Limb (tissue), 2 donors: ENCODE measurements around the gene CCDC54.
"Not testable (repeated sequence)": the region's sequence is repeated elsewhere in the genome, so short reads cannot be mapped to it uniquely, and the experiment has no call there.

Experiments used
- DNase-seq, 2 donors: peaks; one replicate each; pipeline ENCODE4 v3.0.0-alpha.2; 2016; ENCODE audit errors: extremely low spot score in 2 of 2

Gene CCDC54

DNA sequence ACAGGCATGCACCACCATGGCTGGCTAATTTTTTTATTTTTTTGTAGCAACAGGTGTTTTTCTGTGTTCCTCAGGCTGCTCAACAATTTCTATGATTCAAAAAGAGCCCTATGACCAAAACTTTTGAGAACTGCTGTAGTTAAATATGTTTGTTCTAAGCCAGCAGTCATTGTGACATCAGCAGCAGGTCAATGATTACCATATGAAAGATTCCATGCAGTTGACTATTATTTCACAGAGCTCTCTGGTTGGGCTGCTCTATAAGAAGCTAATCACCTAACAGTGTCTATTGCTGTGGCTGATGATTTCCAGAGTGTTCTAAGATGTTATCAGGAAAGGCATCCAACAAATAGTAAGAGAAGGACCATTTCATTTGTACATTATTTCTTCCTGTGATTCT lies at the start of gene CCDC54:
CCDC54 (plus strand) TSS at position 289 of the 400 bp plus-strand sequence. CDS start 149 bp downstream, outside the sequence.
- no peak for DNase-seq

- no peak for DNase-seq
These were observed 49.2 kb upstream of the CCDC54 start for GRCh38 chr3:107328069-107328468.

GRCh38 chr3:107329088-107329487 lies 48.2 kb upstream of the CCDC54 start:
- no peak for DNase-seq

GRCh38 chr3:107339690-107340089 lies 37.5 kb upstream of the CCDC54 start:
- DNase-seq, result not testable (repeated sequence)

DNA sequence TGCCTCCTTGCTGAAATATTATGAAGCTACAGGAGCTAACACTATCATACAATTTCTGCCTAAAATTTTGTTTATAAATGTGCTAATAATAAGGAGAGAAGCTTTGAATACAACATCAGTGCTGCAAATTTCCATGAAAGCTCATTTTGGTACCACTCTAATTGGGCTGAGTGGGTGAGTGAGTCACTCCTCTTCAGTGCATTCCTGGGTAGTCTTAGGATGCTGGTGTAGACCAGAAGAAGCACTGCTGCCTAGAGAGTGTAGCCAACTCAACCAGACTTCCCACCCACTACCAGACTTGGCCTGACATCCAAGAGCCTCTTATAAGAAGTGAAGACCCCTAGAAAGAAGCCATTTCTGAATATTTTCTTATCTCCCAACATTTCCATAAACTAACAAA lies 32.5 kb upstream of the CCDC54 start:
- no peak for DNase-seq

- no peak for DNase-seq
These were observed 31.3 kb upstream of the CCDC54 start for GRCh38 chr3:107345822-107346405.

DNA sequence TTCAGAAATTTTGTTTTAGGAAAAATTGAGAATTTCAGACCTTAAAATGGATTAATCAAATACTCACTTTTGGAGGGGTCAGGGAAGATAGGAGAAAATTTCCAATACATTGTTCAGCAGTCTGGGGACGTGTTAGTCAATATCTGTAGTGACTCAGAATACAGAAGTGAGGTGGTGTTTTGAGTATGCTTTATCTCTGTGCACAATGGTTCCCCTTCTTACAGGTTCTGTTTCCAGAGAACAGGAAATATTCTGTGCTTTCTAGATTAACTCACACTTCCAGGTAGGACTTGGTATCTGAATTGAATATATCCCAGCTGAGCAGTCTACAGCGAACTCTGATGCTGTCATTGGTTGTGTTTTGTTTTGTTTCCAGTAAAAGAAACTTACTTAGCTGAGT lies 30.7 kb upstream of the CCDC54 start:
- no peak for DNase-seq

DNA sequence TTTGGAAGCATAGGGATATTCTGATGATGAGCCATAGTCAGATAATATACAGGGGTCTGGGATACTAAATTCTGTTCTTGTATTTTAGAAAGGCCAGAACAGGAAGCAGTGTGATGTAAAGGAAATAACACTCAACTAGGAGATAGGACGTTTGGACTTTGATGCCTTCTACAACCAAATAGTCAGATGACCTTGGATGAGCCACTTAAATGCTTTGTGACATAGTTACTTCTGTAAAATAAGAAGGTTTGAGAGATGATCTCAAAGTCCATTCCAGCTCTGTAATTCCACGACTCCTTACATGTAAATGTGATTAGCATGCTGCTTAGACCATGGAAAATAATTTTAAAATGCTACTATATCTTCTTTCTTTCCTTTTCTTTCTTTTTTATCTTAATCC lies 29.5 kb upstream of the CCDC54 start:
- no peak for DNase-seq

DNA sequence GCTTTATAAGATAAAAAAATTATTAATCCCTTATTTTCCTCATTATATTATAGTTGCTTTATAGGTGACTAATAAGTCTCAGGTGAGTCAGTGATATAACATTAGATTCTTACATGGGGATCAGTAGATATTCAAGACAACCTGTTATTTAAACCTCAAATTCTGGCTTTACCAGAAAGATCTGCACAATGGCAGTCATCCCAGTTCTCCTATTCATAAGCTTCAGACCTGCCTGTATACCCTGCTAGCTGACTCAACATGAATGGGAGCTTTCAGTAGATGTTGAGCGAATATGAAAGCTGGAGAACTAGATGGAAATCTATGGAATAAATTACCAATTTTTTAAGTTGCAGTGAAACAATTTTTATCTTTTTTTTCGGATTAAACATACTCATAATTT lies 20.5 kb upstream of the CCDC54 start:
- DNase-seq, result no peak

- DNase-seq, result no peak
These were observed 15.6 kb upstream of the CCDC54 start for GRCh38 chr3:107361633-107362032.

- no peak for DNase-seq
These were observed 12.2 kb upstream of the CCDC54 start for GRCh38 chr3:107365051-107365450.

- no peak for DNase-seq
These were observed 10.5 kb upstream of the CCDC54 start for GRCh38 chr3:107366766-107367165.

- DNase-seq, result no peak
These were observed 9.9 kb upstream of the CCDC54 start for GRCh38 chr3:107367353-107367752.

DNA sequence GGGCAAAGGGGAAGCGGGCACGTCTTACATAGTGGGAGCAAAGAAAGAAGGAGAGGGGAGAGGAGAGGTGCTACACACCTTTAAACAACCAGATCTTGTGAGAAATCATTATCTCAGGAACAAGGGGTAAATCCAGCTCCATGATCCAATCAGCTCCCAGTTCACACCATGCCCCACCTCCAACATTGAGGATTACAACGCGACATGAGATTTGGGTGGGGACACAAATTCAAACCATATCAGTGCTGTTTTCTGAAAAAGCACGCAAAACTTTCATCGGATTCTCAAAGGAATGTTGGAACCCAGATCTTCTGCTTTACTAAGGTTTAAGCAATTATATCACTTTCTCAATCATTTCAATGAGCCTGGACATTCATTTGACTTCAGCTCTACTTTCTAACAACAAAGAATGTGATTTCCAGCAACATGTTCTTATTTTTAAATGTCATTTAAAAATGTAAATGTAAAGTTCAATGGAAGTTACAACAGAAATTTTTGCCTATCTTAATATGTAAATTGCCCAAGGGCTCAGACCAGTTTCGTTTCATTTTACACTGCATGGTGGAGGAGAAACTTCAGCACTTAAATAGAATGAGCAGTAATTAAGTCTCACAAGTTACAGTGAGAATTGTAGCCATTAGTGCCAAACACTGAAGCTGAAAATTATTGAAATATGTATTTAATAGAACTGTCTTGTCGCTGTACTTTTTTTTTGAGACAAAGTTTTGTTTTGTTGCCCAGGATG lies 8.4 kb upstream of the CCDC54 start:
- no peak for DNase-seq

GRCh38 chr3:107369791-107370190 lies 7.4 kb upstream of the CCDC54 start:
- DNase-seq, result peak in 1 of 2 donors; percentile 12

GRCh38 chr3:107370907-107371306 lies 6.3 kb upstream of the CCDC54 start:
- DNase-seq, result no peak

DNA sequence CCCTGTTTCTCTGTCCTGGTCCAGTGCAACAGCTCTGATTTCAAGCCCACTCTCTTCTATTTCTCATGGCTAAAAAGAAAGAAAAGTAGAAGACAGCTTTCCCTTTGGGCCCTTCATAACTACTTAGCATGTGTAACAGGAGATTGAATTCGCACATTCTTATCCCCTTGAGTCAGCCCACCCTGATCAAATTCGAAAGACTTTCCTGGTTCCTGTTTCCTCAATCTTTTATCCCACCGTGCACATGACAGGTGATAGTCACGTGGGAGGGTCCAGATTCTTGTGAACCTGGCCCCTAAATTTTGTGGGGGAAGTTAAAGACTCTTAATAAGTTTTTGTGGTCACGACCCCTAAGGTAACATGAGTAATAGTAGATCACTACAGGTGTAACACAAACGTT lies 4.7 kb upstream of the CCDC54 start:
- DNase-seq, result no peak

- DNase-seq, result no peak
These were observed 3.3 kb upstream of the CCDC54 start for GRCh38 chr3:107373896-107374295.

DNA sequence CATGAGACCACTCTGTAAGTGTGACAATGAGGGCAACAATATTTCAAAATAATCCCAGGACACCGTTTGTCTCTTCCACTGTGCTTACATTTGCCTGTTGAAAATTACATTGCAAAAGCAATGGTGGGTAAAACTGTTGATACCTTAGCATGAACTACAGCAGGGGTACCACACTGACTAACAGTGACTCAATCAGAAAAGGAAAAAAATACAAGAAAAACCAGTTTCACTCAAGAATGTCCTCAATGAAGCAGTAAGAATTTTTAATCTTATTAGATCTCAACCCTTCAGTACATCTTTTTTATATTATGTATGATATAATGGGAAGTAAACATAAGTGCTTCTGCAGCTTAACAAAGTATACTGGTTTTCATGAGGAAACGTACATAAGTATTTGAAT lies 1.6 kb upstream of the CCDC54 start:
- no peak for DNase-seq

- no peak for DNase-seq
These were observed 5.4 kb downstream of the CCDC54 start for GRCh38 chr3:107382631-107383030.

DNA sequence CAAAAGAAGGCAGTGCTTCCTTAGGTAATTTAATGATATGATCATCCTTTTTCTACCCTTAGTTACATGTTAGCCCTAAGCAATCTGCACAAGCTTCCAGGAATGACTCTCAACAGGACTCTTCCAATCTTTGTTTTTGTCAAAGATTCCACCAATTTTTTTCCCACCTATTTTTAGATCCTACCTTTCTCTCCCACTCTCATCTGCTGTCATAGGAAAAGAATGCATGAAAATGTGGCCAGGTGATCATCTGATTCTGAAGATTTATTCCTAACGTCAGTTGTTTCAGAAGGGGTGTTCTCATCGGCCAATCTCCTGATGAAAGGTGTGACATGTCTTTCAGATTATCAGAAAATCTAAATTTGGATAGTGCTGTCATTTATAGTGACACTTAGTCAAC lies 7.2 kb downstream of the CCDC54 start:
- DNase-seq, result no peak

DNA sequence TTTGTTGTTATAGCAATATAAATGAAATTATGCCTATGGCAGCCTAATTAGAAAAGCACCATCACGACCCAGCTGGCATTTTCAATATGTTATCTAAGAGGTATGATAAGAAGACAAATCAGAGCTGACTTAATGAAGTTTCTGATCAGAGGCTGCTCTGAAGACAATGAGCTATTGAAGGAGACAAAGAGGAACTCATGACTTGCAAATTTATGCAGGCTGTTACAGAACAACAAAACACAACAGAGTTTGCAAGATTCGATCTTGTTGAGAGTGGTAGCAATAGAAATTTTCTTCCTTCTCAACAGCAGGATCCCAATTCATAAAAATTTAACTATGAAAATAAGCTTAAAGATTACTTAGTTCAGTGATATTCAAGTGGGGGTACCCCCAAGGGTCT lies 7.7 kb downstream of the CCDC54 start:
- DNase-seq, result no peak

DNA sequence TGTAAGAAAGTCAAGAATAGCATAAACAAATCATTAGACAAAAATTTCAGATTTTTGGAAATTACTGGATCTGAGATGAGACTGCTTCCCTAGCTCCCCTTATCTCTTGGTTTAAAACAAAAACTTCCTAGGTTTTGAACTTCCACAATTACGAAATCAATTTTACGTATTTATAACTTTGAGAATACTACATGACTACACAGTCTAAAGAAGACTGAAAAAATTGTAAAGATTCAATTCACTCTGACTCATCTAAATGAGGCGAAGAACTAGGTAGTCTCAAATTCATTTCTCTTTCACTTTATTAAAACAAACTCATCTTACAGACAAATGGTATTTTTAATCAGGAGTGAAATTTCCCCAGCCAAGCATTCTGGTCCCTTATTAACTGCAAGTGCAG lies 10.3 kb downstream of the CCDC54 start:
- no peak for DNase-seq
